CD4-positive, alpha-beta T cell (primary cell): ENCODE data around the gene ACAP2. TPM values are rescaled to one million over a fixed set of nuclear protein-coding genes. Genes with fewer than 3 reads are reported as not detected.

ENCODE experiments used
- ATAC-seq: fragments of 200-7000 bp; cut with Tn5 transposase; one replicate; pipeline ENCODE4 v1.10.0; 2022; ENCODE audit warnings: mild to moderate bottlenecking; ENCODE audit not compliant: poor library complexity
- CTCF ChIA-PET: fragments of 350-600 bp; sonication (Branson Sonifier 250); formaldehyde crosslinking; loops from one replicate; lab custom pipeline; 2021; ENCODE audit warnings: antibody characterized with exemption, inconsistent platforms; lab: Charles Lee
- POLR2A ChIA-PET: fragments of 350-600 bp; sonication (Branson Sonifier 250); formaldehyde crosslinking; loops from one replicate; lab custom pipeline; 2021; ENCODE audit warnings: antibody characterized with exemption, inconsistent platforms; lab: Charles Lee
- DNase-seq, 14 experiments: peaks; one replicate each; pipeline ENCODE4 v3.0.0-alpha.2; 2013 to 2020; ENCODE audit warnings: mixed read lengths in 2 of 14
- H3K27ac ChIP-seq, 2 donors: one replicate each; pipeline versions ENCODE4 v1.5.1 to v1.7.0; 2013; ENCODE audit warnings: low read length in 2 of 2, low read depth in 1 of 2, mild to moderate bottlenecking in 1 of 2
- H3K27me3 ChIP-seq, 2 experiments: 1 replicate in 1 of 2; 2 replicates in 1 of 2; pipeline versions ENCODE4 v1.6.1 to v1.7.0; 2013; ENCODE audit warnings: low read length in 2 of 2, control low read depth in 1 of 2, mild to moderate bottlenecking in 1 of 2, moderate library complexity in 1 of 2; ENCODE audit not compliant: insufficient read depth in 2 of 2, control insufficient read depth in 1 of 2
- H3K36me3 ChIP-seq: one replicate; pipeline ENCODE4 v1.6.1; 2013; ENCODE audit warnings: low read length, control low read depth; ENCODE audit not compliant: insufficient read depth
- H3K4me1 ChIP-seq: one replicate; pipeline ENCODE4 v1.6.1; 2013; ENCODE audit warnings: low read length, control low read depth; ENCODE audit not compliant: insufficient read depth
- H3K4me3 ChIP-seq: one replicate; pipeline ENCODE4 v1.5.1; 2013; ENCODE audit warnings: mild to moderate bottlenecking, low read length, moderate library complexity
- H3K9me3 ChIP-seq, 2 experiments: 1 replicate in 1 of 2; 2 replicates in 1 of 2; pipeline versions ENCODE4 v1.6.1 to v1.7.0; 2013; ENCODE audit warnings: low read length in 2 of 2, mild to moderate bottlenecking in 2 of 2, control low read depth in 1 of 2, moderate library complexity in 1 of 2; ENCODE audit not compliant: control insufficient read depth in 1 of 2, insufficient read depth in 1 of 2
- H3K27ac Mint-ChIP-seq: one replicate; pipeline ENCODE4 v1.8.0; 2020; ENCODE audit warnings: mixed read lengths
- H3K27me3 Mint-ChIP-seq: one replicate; pipeline ENCODE4 v1.8.0; 2021; ENCODE audit warnings: mixed read lengths
- H3K36me3 Mint-ChIP-seq: one replicate; pipeline ENCODE4 v1.8.0; 2021; ENCODE audit warnings: low read depth, mixed read lengths
- H3K4me1 Mint-ChIP-seq: one replicate; pipeline ENCODE4 v1.8.0; 2021; ENCODE audit warnings: low read depth, mixed read lengths
- H3K4me3 Mint-ChIP-seq: one replicate; pipeline ENCODE4 v1.8.0; 2020; ENCODE audit warnings: mild to moderate bottlenecking, mixed read lengths
- H3K9me3 Mint-ChIP-seq: one replicate; pipeline ENCODE4 v1.8.0; 2020; ENCODE audit warnings: mixed read lengths
- CTCF ChIP-seq: fragments of 200-600 bp; IDR thresholded peaks from one replicate; pipeline ENCODE4 v1.8.0; 2022; ENCODE audit warnings: antibody characterized with exemption, mild to moderate bottlenecking
- intact Hi-C, 2 experiments: fragments of 100-400 bp; cut with DNase I in 1 of 2; cut with micrococcal nuclease in 1 of 2; formaldehyde crosslinking; loops; one replicate each; pipeline versions ENCODE4 v1.15.1 to v1.9.0; 2023 to 2025; cut with DNase I, micrococcal nuclease
- total RNA-seq, 174 experiments: library from RNA in 2 of 174; stranded (reverse) in 2 of 174; gene quantifications; one replicate each; pipeline ENCODE4 v1.2.3 and lab custom pipeline; 2021 to 2026

The ACAP2 gene
- total RNA-seq, 2 experiments from 2014 or later, result 50.7 to 51.4 TPM

DNA sequence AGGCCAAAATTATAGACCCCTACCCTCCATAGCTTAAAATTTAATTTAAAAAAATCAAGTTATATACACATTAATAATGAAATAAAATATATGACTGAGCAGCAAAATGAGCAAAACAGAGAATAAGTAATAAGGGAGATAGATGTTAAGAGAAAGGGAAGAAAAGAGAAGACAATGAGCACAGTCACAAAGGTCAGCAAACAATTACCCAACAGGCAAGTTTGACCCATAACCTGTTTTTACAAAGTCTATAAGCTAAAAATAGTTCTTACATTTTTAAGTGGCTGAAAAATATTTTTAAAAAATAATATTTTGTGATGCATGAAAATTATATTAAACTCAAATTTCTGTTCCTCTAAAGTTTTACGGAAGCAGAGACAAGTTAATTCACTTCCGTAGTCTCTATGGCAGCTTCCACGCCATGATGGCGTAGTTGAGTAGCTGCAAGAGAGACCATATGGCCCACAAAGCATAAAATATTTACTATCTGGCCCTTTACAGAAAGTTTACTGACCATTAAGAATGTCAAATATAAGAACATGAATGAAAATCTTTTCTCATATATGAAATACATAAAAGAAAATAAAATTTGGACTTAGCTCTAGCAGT, 47.5 kb downstream of the ACAP2 start:
- H3K27me3 ChIP-seq, result no peaks in the 10 kb centered on the region
- POLR2A ChIA-PET, result interaction anchor here (1.1 kb wide), 1 partner anchor 48 kb away, joined by 3 read pairs; the partner anchor contains the start of gene ACAP2
- H3K27ac ChIP-seq, result no peak overlapping the region
- DNase-seq (no peak), ATAC-seq (no peak)
- CTCF ChIA-PET, result interaction anchor here (1.2 kb wide), 2 partner anchors 9 to 16 kb away, joined by 3 to 6 read pairs; no protein-coding TSS in a partner anchor
- H3K4me1 ChIP-seq, result peaks cover 3% of the 10 kb centered on the region
- Mint-ChIP-seq H3K9me3 (no peaks in the 10 kb centered on the region), H3K36me3 (peaks cover 3% of the 10 kb centered on the region), H3K4me1 (peaks cover 40% of the 10 kb centered on the region), H3K27me3 (no peaks in the 10 kb centered on the region), H3K27ac (no peak overlapping the region), H3K4me3 (no peak overlapping the region)
- H3K9me3 ChIP-seq, result no peaks in the 10 kb centered on the region
- no peak for TF ChIP-seq CTCF
- H3K4me3 ChIP-seq, result no peak overlapping the region
- intact Hi-C loops, result loop anchor here in 1 of 2 experiments (5.0 kb wide), 2 partner anchors 47 to 62 kb away; partner anchors contain the start of gene ACAP2
- peaks cover 9% of the 10 kb centered on the region for H3K36me3 ChIP-seq

DNA sequence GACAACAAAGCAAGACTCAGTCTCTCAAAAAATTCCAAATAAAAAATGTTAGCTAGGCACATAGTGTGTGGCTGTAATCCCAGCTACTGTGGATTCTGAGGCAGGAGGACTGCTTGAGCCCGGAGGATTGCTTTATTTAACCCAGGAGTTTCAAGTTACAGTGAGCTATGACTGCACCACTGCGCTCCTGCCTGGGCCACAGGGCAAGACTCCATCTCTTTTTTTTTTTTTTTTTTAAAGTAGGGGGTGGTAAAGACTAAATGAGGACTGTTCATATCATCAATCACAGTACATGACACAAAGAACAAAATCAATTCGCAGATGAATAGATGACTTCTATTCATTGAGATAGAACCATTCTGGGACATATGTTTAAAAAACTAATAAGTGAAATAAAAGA, 48.1 kb downstream of the ACAP2 start:
- TF ChIP-seq CTCF, result no peak
- no peaks in the 10 kb centered on the region for H3K9me3 ChIP-seq
- H3K36me3 Mint-ChIP-seq, result peaks cover 7% of the 10 kb centered on the region

GRCh38 chr3:195394024-195394423, 48.8 kb downstream of the ACAP2 start:
- DNase-seq (no peak), ATAC-seq (no peak)
- TF ChIP-seq CTCF, result no peak
- Mint-ChIP-seq H3K27me3 (no peaks in the 10 kb centered on the region), H3K4me3 (no peak overlapping the region), H3K27ac (no peak overlapping the region), H3K36me3 (peaks cover 9% of the 10 kb centered on the region), H3K9me3 (no peaks in the 10 kb centered on the region), H3K4me1 (peaks cover 40% of the 10 kb centered on the region)
- no peak overlapping the region for H3K4me3 ChIP-seq
- no peaks in the 10 kb centered on the region for H3K27me3 ChIP-seq
- peaks cover 3% of the 10 kb centered on the region for H3K4me1 ChIP-seq
- POLR2A ChIA-PET, result no interaction called here
- CTCF ChIA-PET, result interaction anchor here (0.7 kb wide), 1 partner anchor 820 kb away, joined by 3 read pairs; no protein-coding TSS in a partner anchor
- H3K27ac ChIP-seq, result no peak overlapping the region
- H3K9me3 ChIP-seq, result no peaks in the 10 kb centered on the region
- intact Hi-C loops, result no loop called here
- H3K36me3 ChIP-seq, result peaks cover 16% of the 10 kb centered on the region

More for the DNA sequence above, 48.1 kb downstream of the ACAP2 start:
- peaks cover 13% of the 10 kb centered on the region for H3K36me3 ChIP-seq
- no peak overlapping the region for H3K27ac Mint-ChIP-seq
- ATAC-seq, result no peak
- no peaks in the 10 kb centered on the region for H3K27me3 Mint-ChIP-seq
- no peaks in the 10 kb centered on the region for H3K27me3 ChIP-seq
- H3K4me3 ChIP-seq, result no peak overlapping the region
- no peak overlapping the region for H3K4me3 Mint-ChIP-seq
- intact Hi-C loops, result loop anchor here in 1 of 2 experiments (5.0 kb wide), 2 partner anchors 48 to 63 kb away; partner anchors contain the start of gene ACAP2
- H3K4me1 Mint-ChIP-seq, result peaks cover 40% of the 10 kb centered on the region
- no peak for DNase-seq
- CTCF ChIA-PET, result interaction anchor here (0.7 kb wide), 1 partner anchor 821 kb away, joined by 3 read pairs; no protein-coding TSS in a partner anchor
- no peak overlapping the region for H3K27ac ChIP-seq
- H3K9me3 Mint-ChIP-seq, result no peaks in the 10 kb centered on the region
- peaks cover 3% of the 10 kb centered on the region for H3K4me1 ChIP-seq
- POLR2A ChIA-PET, result interaction anchor here (1.1 kb wide), 1 partner anchor 48 kb away, joined by 3 read pairs; the partner anchor contains the start of gene ACAP2
